ENCODE results near the gene TYW1. TPM values are rescaled to one million over a fixed set of nuclear protein-coding genes. Genes with fewer than 3 reads are reported as not detected.
"Not testable (repeated sequence)": the region's sequence is repeated elsewhere in the genome, so short reads cannot be mapped to it uniquely, and the experiment has no call there.

The TYW1 gene
- total RNA-seq, 1 donor from 2014 or later: 24.9 TPM

DNA sequence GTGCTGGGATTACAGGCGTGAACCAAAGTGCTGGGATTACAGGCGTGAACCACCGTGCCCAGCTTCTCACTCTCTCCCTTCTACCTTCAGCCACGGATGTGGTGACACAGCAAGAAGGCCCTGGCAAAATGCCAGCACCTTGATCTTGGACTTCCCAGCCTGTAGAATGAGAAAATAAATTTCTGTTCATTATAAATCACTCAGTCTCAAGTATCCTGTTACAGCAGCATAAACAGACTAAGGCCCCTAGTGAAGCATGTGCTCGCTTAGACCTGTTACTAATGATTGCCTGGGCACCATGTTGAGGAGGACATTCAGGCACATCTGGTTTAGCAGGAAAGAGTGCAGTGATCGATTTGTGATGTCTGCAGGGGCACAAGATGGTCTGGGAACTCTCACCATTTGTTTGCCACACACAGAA, 263.5 kb downstream of the TYW1 start:
- H3K4me3 Mint-ChIP-seq (ENCODE audit: low read depth); H3K27me3 Mint-ChIP-seq; H3K27ac Mint-ChIP-seq; H3K9me3 Mint-ChIP-seq (ENCODE audit: low read depth); H3K4me1 Mint-ChIP-seq (ENCODE audit: low read depth); DNase-seq (ENCODE audit: low spot score, unreplicated experiment); H3K36me3 Mint-ChIP-seq (ENCODE audit: insufficient read depth): not testable (repeated sequence)

DNA sequence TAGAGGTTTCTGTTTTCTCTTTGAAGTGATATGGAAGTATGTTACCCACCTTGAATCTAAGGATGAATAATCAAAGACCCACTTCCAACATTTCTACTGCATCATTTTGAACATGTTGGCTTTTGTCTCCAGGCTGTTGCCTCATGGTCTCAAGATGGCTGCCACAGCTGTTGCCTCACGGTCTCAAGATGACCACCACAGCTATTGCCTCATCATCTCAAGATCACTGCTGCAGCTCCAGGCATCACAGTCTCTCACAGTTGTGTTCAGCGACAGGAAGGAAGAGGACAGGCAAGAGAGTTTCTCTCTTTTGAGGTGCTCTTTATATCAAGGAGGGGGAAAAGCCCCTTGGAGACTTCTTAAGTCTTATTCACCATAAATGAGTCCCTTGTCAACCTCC, 267.4 kb downstream of the TYW1 start:
- H3K27me3 Mint-ChIP-seq; H3K27ac Mint-ChIP-seq; H3K4me1 Mint-ChIP-seq (ENCODE audit: low read depth); H3K4me3 Mint-ChIP-seq (ENCODE audit: low read depth); H3K9me3 Mint-ChIP-seq (ENCODE audit: low read depth); H3K36me3 Mint-ChIP-seq (ENCODE audit: insufficient read depth); DNase-seq (ENCODE audit: low spot score, unreplicated experiment): not testable (repeated sequence)

DNA sequence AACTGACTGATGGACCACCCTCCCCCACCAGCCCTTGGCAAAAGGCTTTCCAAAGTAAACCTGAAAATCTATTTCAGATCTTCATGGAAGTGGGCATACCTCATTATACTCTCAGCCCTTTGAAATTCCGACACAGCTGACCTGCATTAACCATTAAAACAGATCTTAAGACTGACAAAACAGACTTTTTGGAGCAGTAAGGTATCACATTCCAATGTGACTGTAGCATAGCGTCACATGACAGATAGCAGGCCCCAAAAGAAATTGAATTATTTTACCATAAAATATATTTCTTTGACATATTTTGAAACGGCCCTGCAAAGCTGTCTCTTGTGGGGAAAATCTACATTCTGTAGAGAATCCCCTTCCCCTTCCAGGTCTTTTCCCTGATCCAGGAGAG, 269.4 kb downstream of the TYW1 start:
- not testable (repeated sequence) for H3K36me3 Mint-ChIP-seq (ENCODE audit: insufficient read depth); H3K27me3 Mint-ChIP-seq; H3K4me1 Mint-ChIP-seq (ENCODE audit: low read depth)

DNA sequence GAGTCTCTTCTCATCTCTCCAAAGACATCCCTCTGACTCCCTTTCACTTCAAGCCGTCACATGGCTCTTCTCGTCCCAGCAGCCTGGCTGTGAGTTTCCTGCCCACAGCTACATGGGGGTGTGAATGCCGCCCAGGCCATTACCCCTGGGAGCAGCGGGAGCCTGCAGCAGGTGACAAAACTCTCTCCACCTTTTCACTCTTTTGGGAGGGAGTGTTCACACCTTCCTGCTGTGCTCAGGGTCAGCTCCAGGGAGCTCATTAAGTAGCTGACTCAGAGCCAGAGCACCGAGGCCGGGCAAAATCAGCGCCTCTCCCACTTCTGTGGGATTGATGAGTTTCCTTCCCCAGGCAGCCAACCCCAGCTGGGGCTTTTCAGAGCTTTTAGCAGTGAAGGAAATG, 271.3 kb downstream of the TYW1 start:
- H3K27me3 Mint-ChIP-seq: no peaks in the 10 kb centered on the region
- H3K27ac Mint-ChIP-seq: no peak overlapping the region
- no peaks in the 10 kb centered on the region for H3K9me3 Mint-ChIP-seq (ENCODE audit: low read depth)
- H3K4me3 Mint-ChIP-seq (ENCODE audit: low read depth): no peak overlapping the region
- TF ChIP-seq, protein P1, sequence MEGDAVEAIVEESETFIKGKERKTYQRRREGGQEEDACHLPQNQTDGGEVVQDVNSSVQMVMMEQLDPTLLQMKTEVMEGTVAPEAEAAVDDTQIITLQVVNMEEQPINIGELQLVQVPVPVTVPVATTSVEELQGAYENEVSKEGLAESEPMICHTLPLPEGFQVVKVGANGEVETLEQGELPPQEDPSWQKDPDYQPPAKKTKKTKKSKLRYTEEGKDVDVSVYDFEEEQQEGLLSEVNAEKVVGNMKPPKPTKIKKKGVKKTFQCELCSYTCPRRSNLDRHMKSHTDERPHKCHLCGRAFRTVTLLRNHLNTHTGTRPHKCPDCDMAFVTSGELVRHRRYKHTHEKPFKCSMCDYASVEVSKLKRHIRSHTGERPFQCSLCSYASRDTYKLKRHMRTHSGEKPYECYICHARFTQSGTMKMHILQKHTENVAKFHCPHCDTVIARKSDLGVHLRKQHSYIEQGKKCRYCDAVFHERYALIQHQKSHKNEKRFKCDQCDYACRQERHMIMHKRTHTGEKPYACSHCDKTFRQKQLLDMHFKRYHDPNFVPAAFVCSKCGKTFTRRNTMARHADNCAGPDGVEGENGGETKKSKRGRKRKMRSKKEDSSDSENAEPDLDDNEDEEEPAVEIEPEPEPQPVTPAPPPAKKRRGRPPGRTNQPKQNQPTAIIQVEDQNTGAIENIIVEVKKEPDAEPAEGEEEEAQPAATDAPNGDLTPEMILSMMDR (IDR thresholded peaks at IDR 0.05; ENCODE audit: unreplicated experiment): no peak
- no peak for DNase-seq (ENCODE audit: low spot score, unreplicated experiment)
- H3K36me3 Mint-ChIP-seq (ENCODE audit: insufficient read depth): peaks cover 5% of the 10 kb centered on the region
- no peaks in the 10 kb centered on the region for H3K4me1 Mint-ChIP-seq (ENCODE audit: low read depth)

More for the DNA sequence above, 269.4 kb downstream of the TYW1 start:
- not testable (repeated sequence) for H3K9me3 Mint-ChIP-seq (ENCODE audit: low read depth); H3K4me3 Mint-ChIP-seq (ENCODE audit: low read depth); H3K27ac Mint-ChIP-seq; DNase-seq (ENCODE audit: low spot score, unreplicated experiment)

DNA sequence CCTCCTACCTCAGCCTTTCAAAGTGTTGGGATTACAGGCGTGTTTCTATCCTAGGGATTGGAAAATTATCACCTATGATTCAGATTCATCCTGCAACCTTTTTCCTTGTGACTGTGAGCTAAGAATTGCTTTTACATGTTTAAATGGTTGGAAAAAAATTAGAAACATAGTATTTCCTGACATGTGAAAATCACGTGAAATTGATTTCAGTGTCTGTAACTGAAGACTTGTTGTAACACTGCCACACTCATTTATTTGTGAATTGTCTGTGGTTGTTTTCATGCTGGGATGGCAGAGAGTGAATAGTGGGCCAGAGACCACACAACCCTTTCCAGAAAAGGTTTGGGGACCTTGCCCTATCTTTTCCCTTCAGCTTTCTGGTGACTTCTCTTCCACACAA, 273.3 kb downstream of the TYW1 start:
- DNase-seq (ENCODE audit: low spot score, unreplicated experiment); H3K4me1 Mint-ChIP-seq (ENCODE audit: low read depth); H3K27ac Mint-ChIP-seq; H3K4me3 Mint-ChIP-seq (ENCODE audit: low read depth); H3K9me3 Mint-ChIP-seq (ENCODE audit: low read depth); H3K27me3 Mint-ChIP-seq; H3K36me3 Mint-ChIP-seq (ENCODE audit: insufficient read depth): not testable (repeated sequence)

Small RNA genes within 50 kb of the gene (microRNA-seq; reads per million reads assigned to microRNA genes)
- gene MIR4650-1 (ENCODE audit: borderline number of aligned reads, unreplicated experiment): not detected

Other genes starting within 250 kb of the TYW1 start
- gene TMEM248, start 75.6 kb upstream of the TYW1 start, total RNA-seq: 71.8 and 77.2 TPM in 2 replicates
- gene SBDS, start 1.2 kb upstream of the TYW1 start, total RNA-seq: 31.8 and 32.0 TPM in 2 replicates

Data from progenitor cell of endocrine pancreas (in vitro differentiated cells).